ENCODE measurements around the gene TTPAL.

TTPAL gene

DNA sequence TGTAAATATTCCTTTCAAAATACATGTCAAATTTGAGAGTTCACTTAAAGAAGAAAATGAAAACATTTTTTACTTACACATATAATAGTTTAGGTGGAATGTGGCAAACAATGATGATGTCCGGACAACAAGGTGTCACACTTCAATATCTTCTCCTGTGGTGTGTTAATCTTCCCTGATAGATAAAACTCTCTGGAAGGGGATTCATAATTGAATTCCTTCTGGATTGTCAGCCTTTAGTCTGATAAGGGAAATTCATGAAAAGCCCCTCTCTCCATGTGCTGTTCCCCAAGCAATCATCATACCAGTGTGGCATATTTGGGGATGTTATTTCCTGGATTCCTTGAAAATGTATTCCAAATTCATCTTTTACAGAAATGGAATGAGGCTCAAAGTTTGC is 47.2 kb downstream of the TTPAL start:
- TF ChIP-seq POU2F2 (IDR thresholded peaks at IDR 0.05; ENCODE audit: low read depth, low read length) (no peak), POLR2A (IDR thresholded peaks at IDR 0.05; ENCODE audit: low read depth, low read length) (no peak), TAF1 (IDR thresholded peaks at IDR 0.05; ENCODE audit: low read depth, low read length) (no peak), POLR2AphosphoS5 (IDR thresholded peaks at IDR 0.05; ENCODE audit: low read depth, low read length) (no peak)
- no peak for DNase-seq (ENCODE audit: insufficient read length, low spot score)
- FAIRE-seq, result no peak

DNA sequence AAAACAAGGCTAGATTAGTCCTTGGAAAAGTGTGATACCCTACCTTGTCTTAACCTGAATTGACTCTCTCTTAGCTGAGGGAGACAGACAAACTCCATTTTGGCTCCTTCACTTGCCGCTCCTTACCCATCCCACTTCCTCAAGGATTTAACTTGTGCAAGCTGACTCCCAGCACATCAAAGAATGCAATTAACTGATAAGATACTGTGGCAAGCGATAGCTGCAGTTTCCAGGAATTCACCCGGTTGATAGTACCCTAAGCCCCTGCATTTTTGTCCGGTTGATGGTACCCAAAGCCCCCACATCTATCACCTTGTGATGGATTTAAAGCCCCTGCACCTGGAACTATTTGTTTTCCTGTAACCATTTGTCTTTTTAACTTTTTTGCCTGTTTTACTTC is 48.1 kb downstream of the TTPAL start:
- FAIRE-seq (no peak), DNase-seq (ENCODE audit: insufficient read length, low spot score) (no peak)
- TF ChIP-seq POLR2A (IDR thresholded peaks at IDR 0.05; ENCODE audit: low read depth, low read length) (no peak), POLR2AphosphoS5 (IDR thresholded peaks at IDR 0.05; ENCODE audit: low read depth, low read length) (no peak), PAX5 (IDR thresholded peaks at IDR 0.05; ENCODE audit: insufficient read depth, low read length, severe bottlenecking) (no peak), TAF1 (IDR thresholded peaks at IDR 0.05; ENCODE audit: low read depth, low read length) (no peak), POU2F2 (IDR thresholded peaks at IDR 0.05; ENCODE audit: low read depth, low read length) (no peak), SPI1 (IDR thresholded peaks at IDR 0.05; ENCODE audit: low read depth, low read length) (no peak)

DNA sequence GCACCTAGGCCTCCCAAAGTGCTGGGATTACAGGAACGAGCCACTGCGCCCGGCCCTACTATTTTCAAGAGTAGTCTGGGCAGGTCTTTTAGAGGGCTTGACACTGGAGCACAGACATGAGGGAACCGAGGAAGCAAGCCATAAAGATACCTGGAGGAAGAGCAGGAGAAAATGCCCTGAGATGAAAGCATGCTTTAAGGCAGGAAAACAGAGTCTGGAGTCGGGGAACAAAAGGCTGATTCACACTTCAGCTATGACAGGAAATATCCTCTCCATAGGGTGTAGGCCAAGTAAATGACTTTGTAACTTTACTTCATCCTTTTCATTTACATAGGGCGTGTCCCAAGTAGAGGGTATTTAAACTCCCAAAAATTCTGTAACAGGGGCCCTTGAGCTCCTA is 50.5 kb downstream of the TTPAL start:
- no peak for TF ChIP-seq PAX5 (IDR thresholded peaks at IDR 0.05; ENCODE audit: insufficient read depth, low read length, severe bottlenecking)
- no peak for TF ChIP-seq TAF1 (IDR thresholded peaks at IDR 0.05; ENCODE audit: low read depth, low read length)
- no peak for TF ChIP-seq SPI1 (IDR thresholded peaks at IDR 0.05; ENCODE audit: low read depth, low read length)
- no peak for TF ChIP-seq POLR2AphosphoS5 (IDR thresholded peaks at IDR 0.05; ENCODE audit: low read depth, low read length)
- no peak for TF ChIP-seq POLR2A (IDR thresholded peaks at IDR 0.05; ENCODE audit: low read depth, low read length)
- TF ChIP-seq POU2F2 (IDR thresholded peaks at IDR 0.05; ENCODE audit: low read depth, low read length), result no peak
- FAIRE-seq, result no peak
- no peak for DNase-seq (ENCODE audit: insufficient read length, low spot score)

DNA sequence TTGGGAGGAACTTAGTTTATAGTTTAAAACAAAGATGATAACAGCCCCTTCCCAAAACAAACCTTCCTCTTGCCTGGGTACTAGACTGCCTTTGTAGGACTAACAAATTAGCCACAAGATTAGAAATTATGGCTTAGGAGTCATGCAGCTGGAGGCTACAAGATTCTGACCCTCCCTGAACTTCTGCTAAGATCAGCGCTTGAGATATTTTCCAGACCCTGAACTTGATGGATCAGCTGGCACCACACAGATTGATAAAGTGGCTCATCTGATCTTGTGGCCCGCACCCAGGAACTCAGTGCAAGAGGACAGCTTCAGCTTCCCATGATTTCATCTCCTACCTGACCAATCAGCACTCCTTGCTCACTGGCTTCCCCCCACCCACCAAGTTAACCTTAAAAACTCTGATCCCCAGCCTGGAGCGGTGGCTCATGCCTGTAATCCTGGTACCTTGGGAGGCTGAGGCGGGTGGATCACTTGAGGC is 52.1 kb downstream of the TTPAL start:
- no peak for TF ChIP-seq PAX5 (IDR thresholded peaks at IDR 0.05; ENCODE audit: insufficient read depth, low read length, severe bottlenecking)
- no peak for TF ChIP-seq POLR2AphosphoS5 (IDR thresholded peaks at IDR 0.05; ENCODE audit: low read depth, low read length)
- no peak for TF ChIP-seq TAF1 (IDR thresholded peaks at IDR 0.05; ENCODE audit: low read depth, low read length)
- no peak for TF ChIP-seq SPI1 (IDR thresholded peaks at IDR 0.05; ENCODE audit: low read depth, low read length)
- TF ChIP-seq POU2F2 (IDR thresholded peaks at IDR 0.05; ENCODE audit: low read depth, low read length), result no peak
- TF ChIP-seq POLR2A (IDR thresholded peaks at IDR 0.05; ENCODE audit: low read depth, low read length), result no peak
- FAIRE-seq (no peak), DNase-seq (ENCODE audit: insufficient read length, low spot score) (no peak)

DNA sequence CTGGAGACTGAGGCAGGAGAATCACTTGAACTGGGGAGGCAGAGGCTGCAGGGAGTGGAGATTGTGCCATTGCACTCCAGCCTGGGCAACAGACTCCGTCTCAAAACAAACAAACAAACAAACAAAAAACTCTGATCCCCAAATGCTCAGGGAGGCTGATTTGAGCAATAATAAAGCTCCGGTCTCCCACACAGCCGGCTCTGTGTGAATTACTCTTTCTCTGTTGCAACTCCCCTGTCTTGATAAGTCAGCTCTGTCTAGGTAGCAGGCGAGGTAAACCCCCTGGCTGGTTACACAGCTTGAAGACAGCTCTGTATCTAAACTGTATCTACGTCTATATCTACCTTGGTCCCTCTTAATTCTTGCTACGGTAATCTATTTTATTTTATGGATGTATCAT is 52.6 kb downstream of the TTPAL start:
- TF ChIP-seq SPI1 (IDR thresholded peaks at IDR 0.05; ENCODE audit: low read depth, low read length), result no peak
- FAIRE-seq, result no peak
- no peak for DNase-seq (ENCODE audit: insufficient read length, low spot score)

DNA sequence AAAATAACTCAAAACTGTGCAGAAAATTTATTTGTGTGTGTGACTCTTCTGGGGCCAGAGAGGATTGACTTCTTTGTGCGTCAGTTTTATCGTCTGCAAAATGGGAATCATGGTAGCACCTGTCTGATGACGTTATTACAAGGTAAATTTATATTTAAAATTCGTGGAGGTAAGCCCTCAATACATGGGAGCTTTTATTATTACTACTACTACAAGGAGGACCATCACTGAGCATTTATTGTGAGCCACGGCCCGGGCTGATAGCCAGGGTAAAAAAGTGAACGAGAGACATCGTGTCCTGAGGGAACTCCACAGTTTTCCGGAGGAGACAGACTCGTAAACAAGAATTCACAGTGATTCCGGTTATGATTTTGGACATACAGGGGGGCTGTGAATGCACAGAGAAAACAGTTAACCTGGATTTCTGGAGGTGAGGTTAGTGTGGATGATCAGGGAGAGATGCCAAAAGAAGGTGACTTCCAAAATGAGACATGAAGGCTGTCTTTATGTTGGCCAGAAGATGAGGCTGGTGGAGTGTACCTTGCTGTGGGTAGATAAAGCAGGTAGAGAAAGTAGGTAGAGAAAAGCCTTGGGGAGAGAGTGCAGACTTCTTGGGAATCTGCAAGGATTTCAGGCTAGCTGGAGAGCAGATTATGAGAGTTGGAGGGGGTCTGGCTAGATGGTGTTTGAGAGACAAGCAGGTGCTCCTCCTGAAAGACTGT is 56.7 kb downstream of the TTPAL start:
- TF ChIP-seq POLR2A (IDR thresholded peaks at IDR 0.05; ENCODE audit: low read depth, low read length), result no peak
- no peak for TF ChIP-seq PAX5 (IDR thresholded peaks at IDR 0.05; ENCODE audit: insufficient read depth, low read length, severe bottlenecking)
- TF ChIP-seq TAF1 (IDR thresholded peaks at IDR 0.05; ENCODE audit: low read depth, low read length), result no peak
- TF ChIP-seq POU2F2 (IDR thresholded peaks at IDR 0.05; ENCODE audit: low read depth, low read length), result no peak
- TF ChIP-seq SPI1 (IDR thresholded peaks at IDR 0.05; ENCODE audit: low read depth, low read length), result no peak
- no peak for TF ChIP-seq POLR2AphosphoS5 (IDR thresholded peaks at IDR 0.05; ENCODE audit: low read depth, low read length)
- DNase-seq (ENCODE audit: insufficient read length, low spot score), result no peak
- no peak for FAIRE-seq

DNA sequence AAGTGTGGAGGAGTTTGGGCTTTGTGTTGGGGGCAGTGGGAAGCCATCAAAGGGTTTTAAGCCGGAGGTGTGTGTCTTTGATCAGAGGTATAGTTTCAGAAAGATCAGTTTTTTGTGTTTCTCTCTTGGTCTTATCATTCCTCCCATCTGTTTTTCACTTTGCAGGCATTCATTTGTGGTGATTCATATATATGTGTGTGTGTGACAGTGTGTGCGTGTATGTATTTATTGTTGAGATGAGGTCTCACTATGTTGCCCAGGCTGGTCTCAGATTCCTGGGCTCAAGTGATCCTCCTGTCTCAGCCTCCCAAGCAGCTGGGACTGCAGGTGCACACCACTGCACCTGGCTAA is 57.3 kb downstream of the TTPAL start:
- TF ChIP-seq TAF1 (IDR thresholded peaks at IDR 0.05; ENCODE audit: low read depth, low read length) (no peak), POU2F2 (IDR thresholded peaks at IDR 0.05; ENCODE audit: low read depth, low read length) (no peak), PAX5 (IDR thresholded peaks at IDR 0.05; ENCODE audit: insufficient read depth, low read length, severe bottlenecking) (no peak), POLR2AphosphoS5 (IDR thresholded peaks at IDR 0.05; ENCODE audit: low read depth, low read length) (no peak), SPI1 (IDR thresholded peaks at IDR 0.05; ENCODE audit: low read depth, low read length) (no peak), POLR2A (IDR thresholded peaks at IDR 0.05; ENCODE audit: low read depth, low read length) (no peak)
- FAIRE-seq, result no peak
- DNase-seq (ENCODE audit: insufficient read length, low spot score), result no peak

DNA sequence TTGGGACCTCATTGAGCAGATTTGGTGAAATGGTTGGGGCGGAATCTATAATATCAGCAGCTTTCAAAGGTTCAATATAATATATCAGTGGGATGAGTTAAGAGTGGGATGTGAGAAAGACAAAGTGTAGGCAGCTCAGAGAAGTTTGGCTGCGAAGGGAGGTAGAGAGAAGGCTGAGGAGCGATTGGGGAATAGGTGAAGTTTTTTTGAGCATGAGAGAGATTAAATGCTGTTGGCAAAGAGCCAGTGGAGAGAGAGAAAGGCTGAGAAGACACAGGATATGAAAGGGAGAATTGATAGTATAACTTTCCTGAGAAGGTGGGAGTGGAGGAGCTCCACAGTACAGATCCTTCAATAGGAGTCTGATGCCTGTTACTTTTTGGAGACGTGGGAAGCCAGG is 58.3 kb downstream of the TTPAL start:
- FAIRE-seq (no peak), DNase-seq (ENCODE audit: insufficient read length, low spot score) (no peak)
- TF ChIP-seq PAX5 (IDR thresholded peaks at IDR 0.05; ENCODE audit: insufficient read depth, low read length, severe bottlenecking) (no peak), SPI1 (IDR thresholded peaks at IDR 0.05; ENCODE audit: low read depth, low read length) (no peak), POLR2A (IDR thresholded peaks at IDR 0.05; ENCODE audit: low read depth, low read length) (no peak), POU2F2 (IDR thresholded peaks at IDR 0.05; ENCODE audit: low read depth, low read length) (no peak), POLR2AphosphoS5 (IDR thresholded peaks at IDR 0.05; ENCODE audit: low read depth, low read length) (no peak)

DNA sequence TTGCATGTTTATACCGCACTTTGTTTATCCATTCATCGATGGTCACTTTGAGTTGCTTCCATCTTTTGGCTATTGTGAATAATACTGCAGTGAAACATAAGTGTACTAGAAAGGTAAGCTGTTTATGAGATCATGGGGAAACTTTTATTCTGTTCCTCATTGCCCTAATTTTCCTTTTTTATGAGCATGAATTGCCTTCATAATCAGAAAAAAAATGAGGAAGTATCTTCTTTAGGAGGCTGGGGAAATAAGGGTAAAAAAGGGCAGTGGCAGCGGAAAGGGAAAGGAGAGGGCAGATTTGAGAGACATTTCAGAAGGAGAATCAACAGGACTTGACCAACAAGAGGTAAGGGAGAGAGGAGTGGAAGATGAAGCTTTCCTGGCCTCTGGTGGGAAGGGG is 60.5 kb downstream of the TTPAL start:
- no peak for DNase-seq (ENCODE audit: insufficient read length, low spot score)
- TF ChIP-seq POLR2A (IDR thresholded peaks at IDR 0.05; ENCODE audit: low read depth, low read length) (no peak), PAX5 (IDR thresholded peaks at IDR 0.05; ENCODE audit: insufficient read depth, low read length, severe bottlenecking) (no peak), POLR2AphosphoS5 (IDR thresholded peaks at IDR 0.05; ENCODE audit: low read depth, low read length) (no peak), SPI1 (IDR thresholded peaks at IDR 0.05; ENCODE audit: low read depth, low read length) (no peak), TAF1 (IDR thresholded peaks at IDR 0.05; ENCODE audit: low read depth, low read length) (no peak), POU2F2 (IDR thresholded peaks at IDR 0.05; ENCODE audit: low read depth, low read length) (no peak)
- FAIRE-seq, result no peak

DNA sequence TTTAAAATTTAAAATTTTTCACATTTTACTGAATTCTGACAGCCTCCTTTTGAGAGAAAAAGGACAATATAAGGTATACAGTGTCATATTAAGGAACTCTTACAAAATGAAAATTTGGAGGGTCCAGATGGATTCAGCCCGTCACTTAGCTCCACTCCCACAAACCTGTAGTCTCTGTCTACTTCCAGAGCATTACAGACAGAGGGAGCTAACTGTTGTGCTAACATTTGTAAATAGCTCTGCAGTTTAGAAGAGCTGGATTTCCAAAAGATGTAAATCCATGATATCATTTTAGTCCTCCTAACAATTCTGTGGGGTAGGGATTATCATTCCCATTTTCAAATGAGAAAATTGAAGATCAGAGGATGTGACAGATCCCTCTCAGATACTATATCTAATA is 62.3 kb downstream of the TTPAL start:
- TF ChIP-seq POLR2A (IDR thresholded peaks at IDR 0.05; ENCODE audit: low read depth, low read length) (no peak), POU2F2 (IDR thresholded peaks at IDR 0.05; ENCODE audit: low read depth, low read length) (no peak), PAX5 (IDR thresholded peaks at IDR 0.05; ENCODE audit: insufficient read depth, low read length, severe bottlenecking) (no peak), TAF1 (IDR thresholded peaks at IDR 0.05; ENCODE audit: low read depth, low read length) (no peak), SPI1 (IDR thresholded peaks at IDR 0.05; ENCODE audit: low read depth, low read length) (no peak), POLR2AphosphoS5 (IDR thresholded peaks at IDR 0.05; ENCODE audit: low read depth, low read length) (no peak)
- DNase-seq (ENCODE audit: insufficient read length, low spot score), result no peak
- no peak for FAIRE-seq
